ENCODE data around the gene ASCC3.

ASCC3 gene

DNA sequence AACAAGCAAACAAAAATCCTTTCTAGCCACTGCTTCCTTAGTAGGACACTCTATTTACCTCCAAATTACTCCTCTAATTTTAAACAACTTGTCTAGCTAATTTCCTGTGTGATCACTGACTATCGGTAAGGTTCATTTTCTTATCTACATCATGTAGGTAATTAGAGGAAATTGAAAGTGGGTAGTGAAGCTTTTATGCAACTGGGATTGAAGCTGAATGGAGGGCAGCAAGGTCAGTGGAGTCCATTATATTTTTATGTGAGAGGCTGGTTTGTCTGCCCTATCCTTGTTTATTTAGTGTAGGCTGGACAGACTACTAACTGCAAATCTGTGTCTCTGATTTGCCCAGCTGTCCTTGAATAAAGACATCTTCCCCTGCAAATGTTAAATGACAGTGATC lies 327.9 kb downstream of the ASCC3 start:
- Mint-ChIP-seq H3K9me3 (peaks cover 3% of the 10 kb centered on the region), H3K27me3 (ENCODE audit: low read depth, poor library complexity) (no peaks in the 10 kb centered on the region), H3K4me3 (peak overlapping the region; percentile 12), H3K27ac (peak overlapping the region; percentile 91), H3K4me1 (peaks cover 30% of the 10 kb centered on the region), H3K36me3 (ENCODE audit: low read depth) (peaks cover 15% of the 10 kb centered on the region)
- no peak for DNase-seq
- TF ChIP-seq, protein P1, sequence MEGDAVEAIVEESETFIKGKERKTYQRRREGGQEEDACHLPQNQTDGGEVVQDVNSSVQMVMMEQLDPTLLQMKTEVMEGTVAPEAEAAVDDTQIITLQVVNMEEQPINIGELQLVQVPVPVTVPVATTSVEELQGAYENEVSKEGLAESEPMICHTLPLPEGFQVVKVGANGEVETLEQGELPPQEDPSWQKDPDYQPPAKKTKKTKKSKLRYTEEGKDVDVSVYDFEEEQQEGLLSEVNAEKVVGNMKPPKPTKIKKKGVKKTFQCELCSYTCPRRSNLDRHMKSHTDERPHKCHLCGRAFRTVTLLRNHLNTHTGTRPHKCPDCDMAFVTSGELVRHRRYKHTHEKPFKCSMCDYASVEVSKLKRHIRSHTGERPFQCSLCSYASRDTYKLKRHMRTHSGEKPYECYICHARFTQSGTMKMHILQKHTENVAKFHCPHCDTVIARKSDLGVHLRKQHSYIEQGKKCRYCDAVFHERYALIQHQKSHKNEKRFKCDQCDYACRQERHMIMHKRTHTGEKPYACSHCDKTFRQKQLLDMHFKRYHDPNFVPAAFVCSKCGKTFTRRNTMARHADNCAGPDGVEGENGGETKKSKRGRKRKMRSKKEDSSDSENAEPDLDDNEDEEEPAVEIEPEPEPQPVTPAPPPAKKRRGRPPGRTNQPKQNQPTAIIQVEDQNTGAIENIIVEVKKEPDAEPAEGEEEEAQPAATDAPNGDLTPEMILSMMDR (IDR thresholded peaks at IDR 0.05), result no peak

DNA sequence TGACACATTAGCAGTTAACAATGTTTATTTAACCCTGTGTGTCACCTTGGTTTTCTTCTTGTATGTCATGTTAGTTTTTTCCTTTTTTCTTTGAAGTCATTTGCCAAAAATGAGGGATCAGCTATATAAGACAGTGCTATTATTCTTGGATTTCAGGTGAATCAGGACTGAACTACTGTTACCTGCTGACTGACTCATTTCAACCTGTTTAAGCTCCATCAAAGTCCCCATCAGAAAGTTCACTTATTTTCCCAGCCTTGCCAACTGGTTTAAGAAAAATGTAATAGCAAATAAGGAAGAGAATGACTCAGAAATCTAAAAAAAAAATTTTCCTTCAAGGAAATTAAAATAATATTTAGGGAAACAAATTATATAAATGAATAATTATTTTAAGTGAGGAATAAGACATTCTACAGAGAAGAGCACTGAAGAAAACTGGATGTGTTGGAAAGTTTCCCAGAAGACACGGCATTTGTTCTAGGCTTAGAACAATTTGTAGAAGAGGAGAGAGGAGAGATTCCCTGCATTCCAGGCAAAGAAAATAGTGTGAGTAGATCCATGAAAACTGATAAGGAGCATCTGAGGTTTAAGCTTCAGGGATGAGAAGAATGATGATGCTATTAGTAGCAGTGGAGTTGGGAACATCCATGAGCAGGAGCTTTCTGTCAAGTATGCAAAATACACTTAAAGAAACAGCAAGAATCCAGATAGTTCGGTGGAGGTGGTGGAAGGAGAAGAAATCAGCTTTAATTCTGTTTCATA lies 331.5 kb downstream of the ASCC3 start:
- Mint-ChIP-seq H3K27me3 (ENCODE audit: low read depth, poor library complexity) (no peaks in the 10 kb centered on the region), H3K4me3 (no peak overlapping the region), H3K9me3 (no peaks in the 10 kb centered on the region), H3K27ac (peak overlapping the region; percentile 23), H3K36me3 (ENCODE audit: low read depth) (no peaks in the 10 kb centered on the region), H3K4me1 (peaks cover 30% of the 10 kb centered on the region)
- DNase-seq, result no peak
- TF ChIP-seq, protein P1 (IDR thresholded peaks at IDR 0.05), result no peak

DNA sequence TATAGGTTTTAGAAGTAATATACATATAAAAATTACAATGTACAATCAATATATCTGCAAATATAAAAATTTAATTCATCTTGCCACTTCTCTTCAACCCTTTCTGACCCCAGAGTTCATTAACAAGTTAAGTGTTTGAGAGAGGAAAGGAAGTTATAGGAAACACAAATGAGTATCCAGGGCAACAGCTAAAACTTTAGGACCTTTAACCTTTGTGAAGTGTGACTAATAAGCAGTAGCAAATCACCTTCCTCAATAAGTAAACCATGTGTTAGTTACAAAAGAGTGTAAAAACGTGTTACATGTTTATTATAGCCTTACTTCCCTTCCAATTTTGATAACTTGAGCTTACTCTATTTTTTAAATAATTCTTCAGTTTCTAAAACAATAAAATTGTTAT lies 343.0 kb downstream of the ASCC3 start:
- H3K36me3 Mint-ChIP-seq (ENCODE audit: low read depth), result peaks cover 10% of the 10 kb centered on the region
- H3K27me3 Mint-ChIP-seq (ENCODE audit: low read depth, poor library complexity), result no peaks in the 10 kb centered on the region
- peak overlapping the region; percentile 24 for H3K4me3 Mint-ChIP-seq
- H3K4me1 Mint-ChIP-seq, result peaks cover 32% of the 10 kb centered on the region
- no peak for DNase-seq
- no peaks in the 10 kb centered on the region for H3K9me3 Mint-ChIP-seq
- TF ChIP-seq, protein P1 (IDR thresholded peaks at IDR 0.05), result no peak
- H3K27ac Mint-ChIP-seq, result peak overlapping the region; percentile 42

DNA sequence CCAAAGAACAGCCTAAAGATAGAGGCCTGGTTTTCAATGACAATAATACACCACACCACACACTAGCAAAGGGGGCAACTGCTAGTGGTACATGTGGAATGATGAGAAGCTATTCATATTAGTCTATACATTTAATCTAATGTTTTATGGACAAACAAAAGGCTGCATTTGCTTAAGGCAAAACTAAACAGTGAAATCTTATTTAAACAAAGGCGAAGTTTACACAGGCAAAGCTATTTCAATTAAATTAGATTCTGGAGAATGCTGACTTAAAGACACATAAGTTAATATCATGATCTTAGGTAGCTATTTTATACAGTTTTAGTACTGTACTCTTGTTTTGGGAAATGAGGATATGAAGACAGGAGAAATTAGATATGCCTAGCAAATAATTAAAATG lies 362.5 kb downstream of the ASCC3 start:
- H3K9me3 Mint-ChIP-seq, result no peaks in the 10 kb centered on the region
- no peaks in the 10 kb centered on the region for H3K4me1 Mint-ChIP-seq
- H3K27ac Mint-ChIP-seq, result no peak overlapping the region
- peaks cover 9% of the 10 kb centered on the region for H3K36me3 Mint-ChIP-seq (ENCODE audit: low read depth)
- DNase-seq, result no peak
- no peak overlapping the region for H3K4me3 Mint-ChIP-seq
- H3K27me3 Mint-ChIP-seq (ENCODE audit: low read depth, poor library complexity), result no peaks in the 10 kb centered on the region
- TF ChIP-seq, protein P1 (IDR thresholded peaks at IDR 0.05), result no peak

DNA sequence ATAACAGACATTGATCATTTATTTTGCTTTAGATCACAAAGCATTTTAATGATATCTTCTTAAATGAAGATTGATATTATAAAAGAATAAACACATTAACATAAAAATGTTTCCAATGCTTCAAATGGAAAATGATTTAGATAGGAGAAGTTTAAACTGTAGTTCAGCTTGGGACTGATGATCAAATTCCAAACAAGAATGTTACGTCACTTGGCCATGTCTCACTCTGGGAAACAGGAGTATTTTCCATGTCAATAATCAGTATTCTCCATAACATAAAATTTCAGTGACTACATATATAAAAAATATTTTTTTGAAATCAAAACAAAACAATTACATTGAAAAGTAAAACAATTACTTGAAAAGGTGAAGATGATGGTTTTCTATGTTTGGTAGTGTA lies 363.5 kb downstream of the ASCC3 start:
- Mint-ChIP-seq H3K27ac (no peak overlapping the region), H3K4me3 (no peak overlapping the region), H3K4me1 (peaks cover 5% of the 10 kb centered on the region), H3K9me3 (no peaks in the 10 kb centered on the region), H3K36me3 (ENCODE audit: low read depth) (peaks cover 14% of the 10 kb centered on the region), H3K27me3 (ENCODE audit: low read depth, poor library complexity) (no peaks in the 10 kb centered on the region)
- DNase-seq, result no peak
- TF ChIP-seq, protein P1 (IDR thresholded peaks at IDR 0.05), result no peak

DNA sequence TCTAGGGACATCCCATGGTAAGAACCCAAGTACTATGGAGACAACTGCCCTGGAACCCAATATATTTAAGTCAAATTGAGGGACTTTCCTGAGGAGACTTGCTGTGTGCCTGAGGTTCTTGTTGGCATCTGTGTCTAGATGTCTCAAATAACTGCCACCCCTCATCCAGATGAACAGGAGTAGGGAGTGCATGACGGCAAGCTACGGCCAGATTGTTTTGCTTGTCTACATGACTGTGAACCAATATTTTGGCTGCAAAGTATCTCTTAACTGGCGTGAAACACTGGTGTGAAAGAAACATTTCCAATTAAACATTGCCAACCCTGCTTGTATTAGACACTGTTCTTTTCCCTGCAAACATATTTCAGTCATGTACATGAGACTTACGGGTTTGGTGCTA lies 364.0 kb downstream of the ASCC3 start:
- Mint-ChIP-seq H3K36me3 (ENCODE audit: low read depth) (peaks cover 19% of the 10 kb centered on the region), H3K9me3 (no peaks in the 10 kb centered on the region), H3K4me3 (no peak overlapping the region), H3K27me3 (ENCODE audit: low read depth, poor library complexity) (no peaks in the 10 kb centered on the region), H3K4me1 (peaks cover 8% of the 10 kb centered on the region), H3K27ac (no peak overlapping the region)
- no peak for DNase-seq
- TF ChIP-seq, protein P1 (IDR thresholded peaks at IDR 0.05), result no peak
